ENCODE results near the gene KCNC1. TPM values are rescaled to one million over a fixed set of nuclear protein-coding genes. Genes with fewer than 3 reads are reported as not detected.

KCNC1 gene
- polyA plus RNA-seq, 4 donors: 0.13 to 1.3 TPM; not detected in 2

GRCh38 chr11:17695454-17696441 is 38.8 kb upstream of the KCNC1 start:
- H3K9me3 ChIP-seq (ENCODE audit: control insufficient read depth in 2 of 2, insufficient read depth in 1 of 2, low read depth in 1 of 2, low read length in 1 of 2): no peaks in the 10 kb centered on the region
- FAIRE-seq (no peak), DNase-seq (no peak)
- H3K36me3 ChIP-seq (ENCODE audit: control insufficient read depth in 3 of 3, insufficient read depth in 2 of 3, low read depth in 1 of 3, low read length in 3 of 3): no peaks in the 10 kb centered on the region
- H3K4me1 ChIP-seq (ENCODE audit: control insufficient read depth in 3 of 3, insufficient read depth in 2 of 3, low read depth in 1 of 3, low read length in 2 of 3): no peaks in the 10 kb centered on the region
- no peak overlapping the region for H3K27ac ChIP-seq (ENCODE audit: low read depth in 1 of 3, low read length in 2 of 3)
- H3K4me3 ChIP-seq (ENCODE audit: low read depth in 1 of 3, low read length in 3 of 3): no peak overlapping the region
- 9 to 14% (median 14%) methylated on average over 29 to 68 of the region's 68 CpGs for WGBS, 3 donors
- H3K27me3 ChIP-seq (ENCODE audit: control insufficient read depth in 3 of 3, insufficient read depth in 3 of 3, low read length in 3 of 3): peaks cover 9 to 55% (median 24%) of the 10 kb centered on the region in 3 donors

- FAIRE-seq (no peak), DNase-seq (no peak)
- Histone ChIP-seq H3K27me3 (ENCODE audit: control insufficient read depth in 3 of 3, insufficient read depth in 3 of 3, low read length in 3 of 3) (peaks cover 9 to 53% (median 24%) of the 10 kb centered on the region in 3 donors), H3K27ac (ENCODE audit: low read depth in 1 of 3, low read length in 2 of 3) (no peak overlapping the region), H3K9me3 (ENCODE audit: control insufficient read depth in 2 of 2, insufficient read depth in 1 of 2, low read depth in 1 of 2, low read length in 1 of 2) (no peaks in the 10 kb centered on the region), H3K4me3 (ENCODE audit: low read depth in 1 of 3, low read length in 3 of 3) (no peak overlapping the region), H3K36me3 (ENCODE audit: control insufficient read depth in 3 of 3, insufficient read depth in 2 of 3, low read depth in 1 of 3, low read length in 3 of 3) (no peaks in the 10 kb centered on the region), H3K4me1 (ENCODE audit: control insufficient read depth in 3 of 3, insufficient read depth in 2 of 3, low read depth in 1 of 3, low read length in 2 of 3) (no peaks in the 10 kb centered on the region)
- WGBS, 3 donors: 50 to 71% (median 56%) methylated on average over 5 of the region's 5 CpGs
These were observed 37.8 kb upstream of the KCNC1 start for GRCh38 chr11:17696741-17697140.

- DNase-seq (no peak), FAIRE-seq (no peak)
- no peaks in the 10 kb centered on the region for H3K9me3 ChIP-seq (ENCODE audit: control insufficient read depth in 2 of 2, insufficient read depth in 1 of 2, low read depth in 1 of 2, low read length in 1 of 2)
- no peak overlapping the region for H3K4me3 ChIP-seq (ENCODE audit: low read depth in 1 of 3, low read length in 3 of 3)
- no peaks in the 10 kb centered on the region for H3K4me1 ChIP-seq (ENCODE audit: control insufficient read depth in 3 of 3, insufficient read depth in 2 of 3, low read depth in 1 of 3, low read length in 2 of 3)
- no peak overlapping the region for H3K27ac ChIP-seq (ENCODE audit: low read depth in 1 of 3, low read length in 2 of 3)
- WGBS, 3 donors: 35 to 55% (median 38%) methylated on average over 6 of the region's 6 CpGs
- no peaks in the 10 kb centered on the region for H3K36me3 ChIP-seq (ENCODE audit: control insufficient read depth in 3 of 3, insufficient read depth in 2 of 3, low read depth in 1 of 3, low read length in 3 of 3)
- H3K27me3 ChIP-seq (ENCODE audit: control insufficient read depth in 3 of 3, insufficient read depth in 3 of 3, low read length in 3 of 3): peaks cover 9 to 50% (median 22%) of the 10 kb centered on the region in 3 donors
These were observed 37.2 kb upstream of the KCNC1 start for GRCh38 chr11:17697175-17697949.

- peaks cover 9 to 34% (median 20%) of the 10 kb centered on the region in 3 donors for H3K27me3 ChIP-seq (ENCODE audit: control insufficient read depth in 3 of 3, insufficient read depth in 3 of 3, low read length in 3 of 3)
- H3K27ac ChIP-seq (ENCODE audit: low read depth in 1 of 3, low read length in 2 of 3): no peak overlapping the region
- DNase-seq (no peak), FAIRE-seq (no peak)
- peaks cover 0 to 9% of the 10 kb centered on the region in 2 donors for H3K9me3 ChIP-seq (ENCODE audit: control insufficient read depth in 2 of 2, insufficient read depth in 1 of 2, low read depth in 1 of 2, low read length in 1 of 2)
- H3K4me3 ChIP-seq (ENCODE audit: low read depth in 1 of 3, low read length in 3 of 3): no peak overlapping the region
- WGBS, 3 donors: 63 to 75% (median 69%) methylated on average over 5 of the region's 5 CpGs
- H3K4me1 ChIP-seq (ENCODE audit: control insufficient read depth in 3 of 3, insufficient read depth in 2 of 3, low read depth in 1 of 3, low read length in 2 of 3): no peaks in the 10 kb centered on the region
- no peaks in the 10 kb centered on the region for H3K36me3 ChIP-seq (ENCODE audit: control insufficient read depth in 3 of 3, insufficient read depth in 2 of 3, low read depth in 1 of 3, low read length in 3 of 3)
These were observed 35.1 kb upstream of the KCNC1 start for GRCh38 chr11:17699147-17700114.

- no peak overlapping the region for H3K27ac ChIP-seq (ENCODE audit: low read depth in 1 of 3, low read length in 2 of 3)
- H3K4me1 ChIP-seq (ENCODE audit: control insufficient read depth in 3 of 3, insufficient read depth in 2 of 3, low read depth in 1 of 3, low read length in 2 of 3): no peaks in the 10 kb centered on the region
- WGBS, 3 donors: 81 to 82% (median 82%) methylated on average over 4 of the region's 4 CpGs
- no peak for DNase-seq
- H3K9me3 ChIP-seq (ENCODE audit: control insufficient read depth in 2 of 2, insufficient read depth in 1 of 2, low read depth in 1 of 2, low read length in 1 of 2): peaks cover 0 to 9% of the 10 kb centered on the region in 2 donors
- no peaks in the 10 kb centered on the region for H3K36me3 ChIP-seq (ENCODE audit: control insufficient read depth in 3 of 3, insufficient read depth in 2 of 3, low read depth in 1 of 3, low read length in 3 of 3)
- H3K4me3 ChIP-seq (ENCODE audit: low read depth in 1 of 3, low read length in 3 of 3): no peak overlapping the region
- FAIRE-seq: no peak
- H3K27me3 ChIP-seq (ENCODE audit: control insufficient read depth in 3 of 3, insufficient read depth in 3 of 3, low read length in 3 of 3): peaks cover 3 to 22% (median 9%) of the 10 kb centered on the region in 3 donors
These were observed 33.6 kb upstream of the KCNC1 start for GRCh38 chr11:17700991-17701390.

GRCh38 chr11:17702876-17703275 is 31.7 kb upstream of the KCNC1 start:
- Histone ChIP-seq H3K27ac (ENCODE audit: low read depth in 1 of 3, low read length in 2 of 3) (no peak overlapping the region), H3K27me3 (ENCODE audit: control insufficient read depth in 3 of 3, insufficient read depth in 3 of 3, low read length in 3 of 3) (peaks cover 0 to 5% (median 2%) of the 10 kb centered on the region in 3 donors), H3K9me3 (ENCODE audit: control insufficient read depth in 2 of 2, insufficient read depth in 1 of 2, low read depth in 1 of 2, low read length in 1 of 2) (peaks cover 0 to 9% of the 10 kb centered on the region in 2 donors), H3K4me3 (ENCODE audit: low read depth in 1 of 3, low read length in 3 of 3) (no peak overlapping the region), H3K36me3 (ENCODE audit: control insufficient read depth in 3 of 3, insufficient read depth in 2 of 3, low read depth in 1 of 3, low read length in 3 of 3) (no peaks in the 10 kb centered on the region), H3K4me1 (ENCODE audit: control insufficient read depth in 3 of 3, insufficient read depth in 2 of 3, low read depth in 1 of 3, low read length in 2 of 3) (no peaks in the 10 kb centered on the region)
- 56 to 69% (median 61%) methylated on average over 5 of the region's 5 CpGs for WGBS, 3 donors
- no peak for DNase-seq
- FAIRE-seq: no peak

- no peak overlapping the region for H3K27ac ChIP-seq (ENCODE audit: low read depth in 1 of 3, low read length in 2 of 3)
- H3K36me3 ChIP-seq (ENCODE audit: control insufficient read depth in 3 of 3, insufficient read depth in 2 of 3, low read depth in 1 of 3, low read length in 3 of 3): no peaks in the 10 kb centered on the region
- H3K4me1 ChIP-seq (ENCODE audit: control insufficient read depth in 3 of 3, insufficient read depth in 2 of 3, low read depth in 1 of 3, low read length in 2 of 3): no peaks in the 10 kb centered on the region
- FAIRE-seq (no peak), DNase-seq (no peak)
- H3K4me3 ChIP-seq (ENCODE audit: low read depth in 1 of 3, low read length in 3 of 3): no peak overlapping the region
- peaks cover 0 to 9% of the 10 kb centered on the region in 2 donors for H3K9me3 ChIP-seq (ENCODE audit: control insufficient read depth in 2 of 2, insufficient read depth in 1 of 2, low read depth in 1 of 2, low read length in 1 of 2)
- WGBS, 3 donors: 61 to 79% (median 65%) methylated on average over 2 of the region's 2 CpGs
- peaks cover 0 to 5% (median 2%) of the 10 kb centered on the region in 3 donors for H3K27me3 ChIP-seq (ENCODE audit: control insufficient read depth in 3 of 3, insufficient read depth in 3 of 3, low read length in 3 of 3)
These were observed 30.6 kb upstream of the KCNC1 start for GRCh38 chr11:17703951-17704350.
